ENCODE results near the gene ASIC1. TPM values are rescaled to one million over a fixed set of nuclear protein-coding genes. Genes with fewer than 3 reads are reported as not detected.

ASIC1 gene
- total and polyA plus RNA-seq, 8 donors, result 0.14 to 1.0 (median 0.57) TPM

DNA sequence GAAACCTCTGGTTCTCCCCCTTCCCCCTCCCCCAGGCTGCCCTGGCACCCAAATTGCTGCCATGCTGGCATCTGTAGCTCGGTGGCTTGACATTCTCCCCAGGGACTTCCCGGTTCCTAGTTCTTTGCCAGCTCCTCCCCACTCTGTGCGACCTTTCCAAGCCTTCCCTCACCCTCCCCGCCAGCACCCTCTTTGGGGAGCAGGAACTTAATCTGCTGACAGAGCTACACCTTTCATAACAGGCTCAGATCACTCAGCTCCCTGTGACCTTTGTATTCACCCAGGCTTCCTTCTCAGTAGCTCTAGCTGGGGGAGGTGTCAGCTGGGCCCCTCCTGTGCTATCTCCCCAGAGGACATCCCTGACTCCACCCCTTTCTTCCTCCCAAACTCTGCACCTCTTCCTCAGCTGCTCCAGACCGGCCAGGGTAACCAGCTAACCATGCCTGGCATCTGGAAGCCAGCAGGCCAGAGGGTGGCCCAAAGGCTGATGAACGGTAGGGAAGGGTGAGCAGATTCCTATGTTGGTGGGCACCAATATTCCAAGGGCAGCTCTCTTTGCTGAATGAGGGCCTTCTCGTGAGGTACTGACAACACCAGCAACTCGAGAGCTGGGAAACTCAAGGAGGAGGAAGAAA lies 52.8 kb downstream of the ASIC1 start:
- WGBS, 2 donors, result 46 to 48% methylated on average over 8 of the region's 8 CpGs
- ATAC-seq, result peak in 2 of 4 donors; percentile 0 to 1
- no peak for FAIRE-seq
- H3K4me1 ChIP-seq, result peaks cover 5 to 26% (median 6%) of the 10 kb centered on the region in 3 donors
- H3K27ac ChIP-seq, result peak overlapping the region; percentile 23 to 82 (median 67)
- H3K4me3 ChIP-seq, result no peak overlapping the region
- H3K36me3 ChIP-seq, result no peaks in the 10 kb centered on the region
- no peaks in the 10 kb centered on the region for H3K9me3 ChIP-seq
- intact Hi-C loops (cut with DNase I), result no loop called here
- DNase-seq, result peak in 5 of 6 donors; percentile 47 to 62 (median 52)
- H3K27me3 ChIP-seq, result no peaks in the 10 kb centered on the region
- TF ChIP-seq, protein P1, sequence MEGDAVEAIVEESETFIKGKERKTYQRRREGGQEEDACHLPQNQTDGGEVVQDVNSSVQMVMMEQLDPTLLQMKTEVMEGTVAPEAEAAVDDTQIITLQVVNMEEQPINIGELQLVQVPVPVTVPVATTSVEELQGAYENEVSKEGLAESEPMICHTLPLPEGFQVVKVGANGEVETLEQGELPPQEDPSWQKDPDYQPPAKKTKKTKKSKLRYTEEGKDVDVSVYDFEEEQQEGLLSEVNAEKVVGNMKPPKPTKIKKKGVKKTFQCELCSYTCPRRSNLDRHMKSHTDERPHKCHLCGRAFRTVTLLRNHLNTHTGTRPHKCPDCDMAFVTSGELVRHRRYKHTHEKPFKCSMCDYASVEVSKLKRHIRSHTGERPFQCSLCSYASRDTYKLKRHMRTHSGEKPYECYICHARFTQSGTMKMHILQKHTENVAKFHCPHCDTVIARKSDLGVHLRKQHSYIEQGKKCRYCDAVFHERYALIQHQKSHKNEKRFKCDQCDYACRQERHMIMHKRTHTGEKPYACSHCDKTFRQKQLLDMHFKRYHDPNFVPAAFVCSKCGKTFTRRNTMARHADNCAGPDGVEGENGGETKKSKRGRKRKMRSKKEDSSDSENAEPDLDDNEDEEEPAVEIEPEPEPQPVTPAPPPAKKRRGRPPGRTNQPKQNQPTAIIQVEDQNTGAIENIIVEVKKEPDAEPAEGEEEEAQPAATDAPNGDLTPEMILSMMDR (IDR thresholded peaks at IDR 0.05), result no peak

DNA sequence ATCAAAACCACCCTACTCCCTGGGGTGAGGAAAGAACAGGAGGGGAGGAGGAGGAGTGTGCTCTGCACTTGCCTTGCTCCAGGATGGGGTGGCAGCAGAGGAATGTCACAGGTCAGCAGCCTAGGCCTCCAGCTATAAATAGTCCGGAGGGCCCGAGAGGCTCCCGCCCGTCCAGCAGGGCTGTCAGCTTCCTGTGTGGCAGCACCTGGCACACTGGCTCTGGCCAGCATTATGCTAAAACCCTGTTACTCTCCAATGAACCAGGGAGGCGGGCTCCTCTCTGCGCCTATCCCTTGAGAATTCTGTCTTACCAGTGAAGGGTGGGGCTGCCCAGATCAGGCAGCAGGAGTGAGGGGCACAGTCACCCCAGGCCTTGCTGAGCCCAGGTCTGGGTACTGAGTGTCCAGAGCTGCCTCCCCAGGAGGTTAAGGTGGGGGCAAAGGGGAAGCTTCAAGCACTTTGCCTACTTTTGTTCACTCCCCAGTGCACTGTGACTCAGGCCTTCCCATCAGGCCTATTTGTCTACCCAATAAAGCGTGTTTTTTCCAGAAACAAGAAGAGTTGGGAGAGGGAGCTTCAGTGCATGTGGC lies 53.5 kb downstream of the ASIC1 start:
- FAIRE-seq (no peak), ATAC-seq (peak in 3 of 4 donors; percentile 4 to 13 (median 8)), DNase-seq (peak in 5 of 6 donors; percentile 44 to 63 (median 55))
- TF ChIP-seq, protein P1 (IDR thresholded peaks at IDR 0.05), result no peak
- no peaks in the 10 kb centered on the region for H3K9me3 ChIP-seq
- H3K4me3 ChIP-seq, result peak overlapping the region in 1 of 4 donors; percentile 15
- WGBS, 2 donors, result 26 to 27% methylated on average over 7 of the region's 7 CpGs
- intact Hi-C loops (cut with DNase I), result no loop called here
- H3K27me3 ChIP-seq, result no peaks in the 10 kb centered on the region
- peaks cover 0 to 2% (median 0%) of the 10 kb centered on the region in 3 donors for H3K36me3 ChIP-seq
- peak overlapping the region; percentile 23 to 82 (median 67) for H3K27ac ChIP-seq
- peaks cover 5 to 26% (median 6%) of the 10 kb centered on the region in 3 donors for H3K4me1 ChIP-seq

DNA sequence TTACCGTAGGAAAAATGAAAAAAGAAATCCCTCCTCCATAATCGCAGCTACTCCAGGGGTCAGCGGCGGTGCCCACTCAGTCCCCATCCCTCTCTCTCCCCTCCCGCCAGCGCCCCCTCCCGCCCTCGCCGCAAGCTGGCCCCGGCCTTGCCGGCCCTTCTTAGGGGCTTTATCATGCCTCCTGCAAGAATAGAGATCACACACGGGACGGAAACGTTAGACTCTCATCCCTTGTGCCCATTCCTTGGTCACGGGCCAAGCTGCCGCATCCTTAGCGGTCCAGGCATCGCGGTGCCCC lies 53.9 kb downstream of the ASIC1 start:
- WGBS, 2 donors, result 14 to 16% methylated on average over 18 to 19 of the region's 19 CpGs
- Histone ChIP-seq H3K4me3 (peak overlapping the region in 1 of 4 donors; percentile 15), H3K27ac (peak overlapping the region in 3 of 4 donors; percentile 56 to 82 (median 78)), H3K9me3 (no peaks in the 10 kb centered on the region), H3K4me1 (peaks cover 5 to 26% (median 6%) of the 10 kb centered on the region in 3 donors), H3K36me3 (peaks cover 0 to 5% (median 0%) of the 10 kb centered on the region in 3 donors), H3K27me3 (no peaks in the 10 kb centered on the region)
- intact Hi-C loops (cut with DNase I), result no loop called here
- peak in 1 of 4 donors; percentile 0 for ATAC-seq
- TF ChIP-seq, protein P1 (IDR thresholded peaks at IDR 0.05), result no peak
- no peak for FAIRE-seq
- no peak for DNase-seq

DNA sequence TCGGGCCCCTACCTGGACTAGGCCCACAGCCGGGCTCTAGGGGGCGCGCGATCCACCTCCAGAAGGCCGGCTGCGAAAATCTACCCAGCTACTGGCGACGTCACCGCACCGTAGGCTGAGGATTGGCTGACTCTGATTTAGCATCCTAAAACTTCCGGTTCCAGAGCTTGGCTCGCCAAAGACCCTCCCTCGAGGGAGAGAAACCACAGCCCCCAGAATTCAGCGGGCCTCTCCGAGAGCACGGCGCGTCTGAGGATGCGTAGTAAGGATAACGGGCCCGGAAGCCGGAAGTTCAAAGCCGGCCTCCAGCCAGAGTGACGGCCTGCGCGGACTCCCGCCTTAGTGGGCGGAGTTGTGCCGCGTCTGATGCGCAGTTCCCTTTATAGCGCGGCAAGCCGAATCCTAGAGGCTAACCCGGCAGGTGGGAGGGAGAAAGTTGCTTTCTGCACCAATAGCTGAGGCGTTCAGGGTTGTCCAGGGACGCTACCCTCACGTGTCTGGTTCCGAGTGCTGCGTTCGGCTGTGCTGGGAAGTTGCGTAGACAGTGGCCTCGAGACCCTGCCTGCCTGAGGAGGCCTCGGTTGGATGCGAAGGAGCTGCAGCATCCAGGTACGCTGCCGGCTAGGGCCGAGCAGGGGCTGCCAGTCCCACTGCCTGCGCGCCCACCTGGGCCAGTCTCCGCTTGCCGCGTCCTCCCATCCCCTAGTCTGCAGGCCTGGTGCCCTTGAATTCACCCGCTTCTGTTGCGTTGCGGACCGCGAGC lies 54.5 kb downstream of the ASIC1 start, which contains the start of gene COX14:
Gene COX14, plus strand, starts transcription at position 544 of the 763 bp plus-strand sequence. CDS start 7,808 bp downstream, outside the sequence.
- ATAC-seq, result peak; percentile 89 to 93 (median 90)
- peak; percentile 98 for FAIRE-seq
- TF ChIP-seq, protein P1 (IDR thresholded peaks at IDR 0.05), result peak; percentile 79 to 96 (median 87)
- intact Hi-C loops (cut with DNase I), result no loop called here
- peak; percentile 96 to 99 (median 98) for DNase-seq
- 0% methylated on average over 57 to 59 of the region's 59 CpGs for WGBS, 2 donors
- H3K9me3 ChIP-seq, result no peaks in the 10 kb centered on the region
- H3K36me3 ChIP-seq, result peaks cover 0 to 5% (median 0%) of the 10 kb centered on the region in 3 donors
- no peaks in the 10 kb centered on the region for H3K27me3 ChIP-seq
- H3K4me3 ChIP-seq, result peak within 1 kb of the TSS; percentile 46 to 84 (median 75)
- H3K27ac ChIP-seq, result peak within 1 kb of the TSS; percentile 78 to 94 (median 90)
- H3K4me1 ChIP-seq, result peaks cover 5 to 26% (median 6%) of the 10 kb centered on the region in 3 donors

Measured in pancreas (tissue), 10 donors.